GM19328 (cell line): ENCODE data around the gene SND1.
A peak's percentile ranks its signal among the peaks of the same experiment; 100 is the strongest.

Source experiments
- ATAC-seq: cut with Tn5 transposase; IDR thresholded peaks from one replicate; pipeline ENCODE4 v1.9.1; 2021; ENCODE audit warnings: mild to moderate bottlenecking, moderate library complexity; ENCODE audit not compliant: unreplicated experiment

Gene SND1

DNA sequence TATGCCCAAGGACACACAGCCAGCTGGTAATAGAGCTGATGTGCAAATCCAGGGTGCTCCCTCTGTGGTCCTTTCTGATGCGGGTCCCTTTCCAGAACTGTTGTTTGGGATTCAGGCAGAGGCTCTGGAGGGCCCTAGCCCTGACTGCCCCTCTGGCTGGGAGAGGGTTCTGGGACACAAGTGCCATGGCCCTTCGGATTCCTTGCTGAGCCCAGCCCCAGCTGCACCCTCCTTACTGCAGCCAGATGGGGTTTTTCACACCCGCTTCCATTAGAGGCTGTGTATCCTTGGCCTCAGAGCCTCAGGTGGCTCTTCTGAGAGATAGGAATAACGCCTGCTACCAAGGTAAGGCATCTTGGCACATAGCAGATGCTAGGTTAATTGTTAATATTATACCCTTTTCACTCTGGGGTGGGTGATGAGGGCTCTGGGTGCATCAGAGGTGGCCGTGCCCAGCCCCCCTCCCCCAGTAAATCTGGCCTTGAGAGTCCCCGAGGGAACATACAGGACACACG is 469.0 kb downstream of the SND1 start:
- no peak for ATAC-seq

GRCh38 chr7:128121711-128122530 is 469.9 kb downstream of the SND1 start:
- no peak for ATAC-seq

GRCh38 chr7:128122576-128123290 is 470.7 kb downstream of the SND1 start:
- no peak for ATAC-seq

GRCh38 chr7:128123291-128124037 is 471.5 kb downstream of the SND1 start:
- no peak for ATAC-seq

DNA sequence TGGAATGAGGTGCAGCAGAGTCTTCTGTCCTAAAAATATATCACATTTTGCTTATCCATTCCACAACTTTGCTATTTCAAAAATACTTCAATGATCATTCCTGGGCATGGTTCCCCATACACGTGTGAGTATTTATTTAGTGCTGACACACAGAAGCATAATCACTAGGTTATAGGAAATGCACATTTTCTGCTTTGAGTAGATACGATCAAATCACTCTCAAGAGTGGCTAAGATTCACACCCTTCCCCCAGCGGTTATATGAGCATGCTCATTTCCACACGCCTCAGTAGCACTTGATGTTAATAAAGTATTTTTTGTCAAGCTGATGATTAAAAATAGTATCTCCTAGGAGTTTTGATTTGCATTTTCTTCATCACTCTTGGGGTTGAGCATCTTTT is 472.8 kb downstream of the SND1 start:
- no peak for ATAC-seq

- ATAC-seq, result no peak
Measured at GRCh38 chr7:128125816-128126215, 473.8 kb downstream of the SND1 start.

- ATAC-seq, result no peak
Measured at GRCh38 chr7:128128401-128128800, 476.4 kb downstream of the SND1 start.

DNA sequence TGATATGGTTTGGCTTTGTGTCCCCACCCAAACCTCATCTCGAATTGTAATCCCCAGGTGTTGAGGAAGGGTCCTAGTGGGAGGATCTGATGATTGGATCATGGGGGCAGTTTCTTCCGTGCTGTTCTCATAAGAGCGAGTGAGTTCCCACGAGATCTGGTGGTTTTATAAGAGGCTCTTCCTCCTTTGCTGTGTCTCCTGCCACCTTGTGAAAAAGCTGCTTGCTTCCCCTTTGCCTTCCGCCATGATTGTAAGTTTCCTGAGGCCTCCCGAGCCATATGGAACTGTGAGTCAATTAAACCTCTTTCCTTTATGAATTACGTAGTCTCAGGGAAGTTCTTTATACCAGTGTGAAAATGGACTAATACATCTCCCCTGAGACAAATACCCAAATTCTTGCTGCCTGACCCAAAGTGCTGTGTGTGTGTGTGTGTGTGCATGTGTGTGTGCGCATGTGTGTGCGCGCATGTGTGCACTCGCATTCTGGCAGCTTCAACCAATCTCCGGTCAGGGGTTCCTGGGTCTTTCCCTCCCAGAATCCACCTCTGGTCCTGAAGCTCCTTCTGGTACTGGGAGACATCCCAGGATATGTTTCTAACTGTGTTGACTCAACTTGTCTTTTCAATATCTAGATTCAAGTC is 477.4 kb downstream of the SND1 start:
- no peak for ATAC-seq

DNA sequence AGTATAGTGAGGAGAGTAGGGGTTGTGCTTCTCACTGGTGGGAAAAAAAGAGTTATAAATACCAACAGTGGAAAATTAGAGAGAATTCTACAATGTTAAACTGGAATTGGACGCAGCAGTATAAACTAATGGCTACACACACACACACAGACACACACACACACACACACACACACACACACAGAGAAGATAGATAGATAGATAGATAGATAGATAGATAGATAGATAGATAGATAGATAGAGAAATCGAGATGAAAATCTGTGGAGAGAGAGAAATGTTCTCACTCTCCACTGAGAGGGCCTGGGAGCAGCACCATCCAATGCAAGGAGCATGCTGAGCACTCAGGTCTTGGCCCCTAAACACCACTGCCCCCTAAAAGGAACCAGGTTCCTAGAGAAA is 479.1 kb downstream of the SND1 start:
- ATAC-seq, result no peak

DNA sequence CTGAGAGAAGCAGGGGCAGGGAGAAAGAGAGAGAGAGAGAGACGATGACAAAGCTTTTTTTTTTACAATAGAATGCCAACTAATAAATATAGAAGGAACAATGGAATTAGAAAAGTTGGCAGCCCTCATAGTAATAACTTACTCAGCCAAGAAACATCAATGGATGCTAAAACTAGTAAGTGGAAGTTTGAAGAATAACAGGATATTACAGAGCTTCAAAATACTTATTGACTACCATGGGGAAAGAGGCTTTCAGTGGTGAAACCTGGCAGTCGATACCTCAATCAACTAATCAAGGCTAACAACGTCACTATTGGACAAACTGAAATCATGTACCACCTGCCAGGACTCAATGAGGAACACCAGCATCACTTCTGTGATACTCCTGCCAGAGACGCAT is 479.7 kb downstream of the SND1 start:
- ATAC-seq, result no peak

- no peak for ATAC-seq
Measured at GRCh38 chr7:128132426-128133069, 480.6 kb downstream of the SND1 start.

DNA sequence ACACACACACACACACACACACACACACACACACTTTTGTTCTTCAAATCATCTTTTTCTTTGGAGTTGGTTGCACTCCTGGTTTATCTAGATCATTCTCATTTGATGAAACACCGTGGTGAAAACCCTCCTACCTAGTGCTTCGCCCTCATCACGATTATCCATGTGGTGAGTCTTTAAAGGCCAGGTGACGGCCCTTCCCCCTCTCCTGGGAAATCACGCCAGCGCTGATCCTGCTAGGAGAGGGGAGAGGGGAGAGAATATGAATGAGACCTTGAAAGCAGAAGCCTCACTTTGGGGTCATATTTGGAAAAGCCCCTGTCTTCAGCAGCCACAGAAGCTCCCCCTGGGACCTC is 483.1 kb downstream of the SND1 start:
- ATAC-seq, result peak; percentile 7

GRCh38 chr7:128135515-128136214 is 483.7 kb downstream of the SND1 start:
- ATAC-seq, result peak; percentile 80

GRCh38 chr7:128136215-128136597 is 484.2 kb downstream of the SND1 start:
- ATAC-seq, result no peak

DNA sequence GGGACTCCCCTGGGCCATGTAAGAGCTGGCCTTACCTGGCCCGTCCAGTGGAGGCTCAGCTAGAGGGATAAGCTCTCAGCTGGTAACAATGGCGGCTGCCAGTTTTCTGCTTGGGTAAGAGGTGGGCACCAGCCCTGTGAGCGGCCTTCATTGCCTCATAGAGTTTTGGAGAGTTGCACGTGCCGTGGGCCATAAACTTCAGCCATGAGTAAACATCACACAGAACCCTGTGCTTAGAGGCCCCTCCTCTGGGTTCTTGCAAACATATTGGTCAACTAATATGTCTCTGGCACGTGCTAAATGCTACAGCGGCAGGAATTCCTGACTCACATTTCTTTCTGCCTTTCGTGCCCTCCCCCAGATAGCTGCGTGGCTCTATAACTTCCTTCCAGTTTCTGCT is 485.2 kb downstream of the SND1 start:
- no peak for ATAC-seq

GRCh38 chr7:128139406-128139805 is 487.4 kb downstream of the SND1 start:
- no peak for ATAC-seq

DNA sequence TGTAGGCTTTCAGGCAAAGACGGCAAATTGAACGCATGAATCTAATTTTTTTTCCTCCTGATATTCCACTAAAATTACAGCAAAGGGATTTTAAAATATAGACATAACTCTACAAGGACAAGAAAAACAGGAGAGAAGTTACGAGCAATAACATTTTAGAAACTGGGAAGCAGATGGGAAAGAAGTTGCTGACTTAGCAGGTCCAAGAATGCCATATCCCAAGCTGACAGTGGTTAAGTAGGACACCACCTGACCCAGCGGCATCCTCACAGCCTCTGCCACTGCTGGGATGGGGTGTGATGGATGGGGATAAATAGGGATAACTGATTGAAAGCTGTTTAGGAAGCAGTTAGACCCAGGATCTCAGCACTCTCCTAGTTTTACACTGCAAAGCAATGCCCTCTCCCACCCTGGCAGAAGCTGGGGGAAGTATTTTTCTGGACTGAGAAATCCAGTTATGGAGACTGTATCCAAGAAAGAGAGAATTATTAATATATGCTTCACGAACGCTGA is 489.7 kb downstream of the SND1 start:
- ATAC-seq, result no peak
